ENCODE results near the gene R3HDM4.

Gene R3HDM4

GRCh38 chr19:939439-939838 lies 26.4 kb upstream of the R3HDM4 start:
- H3K79me2 ChIP-seq (ENCODE audit: insufficient read depth, low read length) = no peaks in the 10 kb centered on the region
- H3K4me3 ChIP-seq (ENCODE audit: insufficient read depth, low read length, poor library complexity, severe bottlenecking) = no peak overlapping the region
- H3K36me3 ChIP-seq (ENCODE audit: low read length) = no peaks in the 10 kb centered on the region
- H3K9me2 ChIP-seq (replicated peaks; ENCODE audit: insufficient read depth, low read length) = no peaks in the 10 kb centered on the region
- H3K9me3 ChIP-seq (ENCODE audit: insufficient read depth, low read length) = no peaks in the 10 kb centered on the region
- no peak overlapping the region for H2AFZ ChIP-seq (ENCODE audit: low read depth, low read length, severe bottlenecking)
- no peak overlapping the region for H3K27ac ChIP-seq (ENCODE audit: low read depth, low read length)
- no peaks in the 10 kb centered on the region for H4K20me1 ChIP-seq (ENCODE audit: low read depth, low read length)
- H3K4me2 ChIP-seq (ENCODE audit: low read depth, low read length, poor library complexity, severe bottlenecking) = no peak overlapping the region
- no peaks in the 10 kb centered on the region for H3K27me3 ChIP-seq (ENCODE audit: low read length)
- TF ChIP-seq EZH2phosphoT487 (conservative IDR thresholded peaks at IDR 0.05; ENCODE audit: low read length) (no peak), CTCF (IDR thresholded peaks at IDR 0.05; ENCODE audit: insufficient read depth, low read length, poor library complexity, severe bottlenecking) (no peak)
- H3K9ac ChIP-seq (ENCODE audit: low read length) = no peak overlapping the region
- no peaks in the 10 kb centered on the region for H3F3A ChIP-seq (ENCODE audit: insufficient read depth)

- TF ChIP-seq CTCF (IDR thresholded peaks at IDR 0.05; ENCODE audit: insufficient read depth, low read length, poor library complexity, severe bottlenecking) (no peak), EZH2phosphoT487 (conservative IDR thresholded peaks at IDR 0.05; ENCODE audit: low read length) (no peak)
- H3K27ac ChIP-seq (ENCODE audit: low read depth, low read length) = no peak overlapping the region
- no peaks in the 10 kb centered on the region for H4K20me1 ChIP-seq (ENCODE audit: low read depth, low read length)
- H3F3A ChIP-seq (ENCODE audit: insufficient read depth) = no peaks in the 10 kb centered on the region
- H3K9me3 ChIP-seq (ENCODE audit: insufficient read depth, low read length) = no peaks in the 10 kb centered on the region
- no peaks in the 10 kb centered on the region for H3K79me2 ChIP-seq (ENCODE audit: insufficient read depth, low read length)
- H3K9me2 ChIP-seq (replicated peaks; ENCODE audit: insufficient read depth, low read length) = no peaks in the 10 kb centered on the region
- H3K27me3 ChIP-seq (ENCODE audit: low read length) = no peaks in the 10 kb centered on the region
- H3K4me3 ChIP-seq (ENCODE audit: insufficient read depth, low read length, poor library complexity, severe bottlenecking) = no peak overlapping the region
- H3K9ac ChIP-seq (ENCODE audit: low read length) = no peak overlapping the region
- no peaks in the 10 kb centered on the region for H3K36me3 ChIP-seq (ENCODE audit: low read length)
- H2AFZ ChIP-seq (ENCODE audit: low read depth, low read length, severe bottlenecking) = no peak overlapping the region
- no peak overlapping the region for H3K4me2 ChIP-seq (ENCODE audit: low read depth, low read length, poor library complexity, severe bottlenecking)
These were observed 25.4 kb upstream of the R3HDM4 start for GRCh38 chr19:938233-938923.

- no peak overlapping the region for H3K9ac ChIP-seq (ENCODE audit: low read length)
- no peaks in the 10 kb centered on the region for H3K79me2 ChIP-seq (ENCODE audit: insufficient read depth, low read length)
- TF ChIP-seq CTCF (IDR thresholded peaks at IDR 0.05; ENCODE audit: insufficient read depth, low read length, poor library complexity, severe bottlenecking) (no peak), EZH2phosphoT487 (conservative IDR thresholded peaks at IDR 0.05; ENCODE audit: low read length) (no peak)
- no peak overlapping the region for H3K27ac ChIP-seq (ENCODE audit: low read depth, low read length)
- no peaks in the 10 kb centered on the region for H3F3A ChIP-seq (ENCODE audit: insufficient read depth)
- H3K9me2 ChIP-seq (replicated peaks; ENCODE audit: insufficient read depth, low read length) = no peaks in the 10 kb centered on the region
- no peak overlapping the region for H3K4me3 ChIP-seq (ENCODE audit: insufficient read depth, low read length, poor library complexity, severe bottlenecking)
- no peaks in the 10 kb centered on the region for H3K9me3 ChIP-seq (ENCODE audit: insufficient read depth, low read length)
- no peaks in the 10 kb centered on the region for H3K36me3 ChIP-seq (ENCODE audit: low read length)
- no peak overlapping the region for H2AFZ ChIP-seq (ENCODE audit: low read depth, low read length, severe bottlenecking)
- no peaks in the 10 kb centered on the region for H3K27me3 ChIP-seq (ENCODE audit: low read length)
- H4K20me1 ChIP-seq (ENCODE audit: low read depth, low read length) = no peaks in the 10 kb centered on the region
- no peak overlapping the region for H3K4me2 ChIP-seq (ENCODE audit: low read depth, low read length, poor library complexity, severe bottlenecking)
These were observed 24.3 kb upstream of the R3HDM4 start for GRCh38 chr19:937259-937694.
